ENCODE results near the gene KCNT2.

DNA sequence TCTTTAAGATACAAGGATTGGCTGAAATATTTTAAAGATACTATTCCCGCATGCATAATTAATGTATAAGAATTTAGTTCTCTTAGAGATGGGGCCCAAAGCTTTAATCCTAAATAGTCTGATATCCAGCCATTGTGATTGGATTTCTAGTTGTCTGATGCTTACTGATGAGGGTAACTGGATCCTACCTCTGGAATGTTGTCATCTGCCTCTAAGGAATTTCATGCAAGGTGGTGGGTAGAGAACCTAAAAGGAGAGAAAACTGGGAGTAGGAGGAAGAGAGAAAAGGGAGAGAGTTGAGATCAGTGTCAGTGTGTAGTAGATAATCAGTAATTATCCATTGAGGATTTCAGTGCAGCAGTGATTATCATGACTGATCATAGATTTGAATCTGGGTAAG is 295.5 kb downstream of the KCNT2 start:
- TF ChIP-seq EZH2phosphoT487 (IDR thresholded peaks at IDR 0.05; ENCODE audit: insufficient read depth, low read depth) = no peak
- no peak for TF ChIP-seq EZH2 (IDR thresholded peaks at IDR 0.05; ENCODE audit: insufficient read depth, poor library complexity, severe bottlenecking)
